Fibroblast of villous mesenchyme (primary cell): ENCODE measurements around the gene IGSF9B. TPM values are rescaled to one million over a fixed set of nuclear protein-coding genes. Genes with fewer than 3 reads are reported as not detected.
A peak's percentile ranks its signal among the peaks of the same experiment; 100 is the strongest.

Source experiments
- DNase-seq: peaks from one replicate; pipeline ENCODE4 v3.0.0-alpha.2; 2010; ENCODE audit warnings: low read depth
- H3K4me3 ChIP-seq: 2 replicates; pipeline ENCODE4 v1.5.1; 2011; ENCODE audit warnings: low read depth, mild to moderate bottlenecking, low read length
- total RNA-seq: library from RNA; depleted of rRNA; stranded (reverse); fragments of >200 nt; gene quantifications from 2 replicates; pipeline ENCODE4 v1.2.3, GENCODE V29; 2012
- TF ChIP-seq, protein P1 (sequence below): IDR thresholded peaks from 2 replicates; pipeline ENCODE4 v1.5.1; 2012; ENCODE audit warnings: low read depth, mild to moderate bottlenecking, low read length; ENCODE audit not compliant: insufficient read depth

The IGSF9B gene
- total RNA-seq, 1 donor = under 0.01 TPM

GRCh38 chr11:133928628-133929059 lies 28.1 kb downstream of the IGSF9B start:
- TF ChIP-seq, protein P1, sequence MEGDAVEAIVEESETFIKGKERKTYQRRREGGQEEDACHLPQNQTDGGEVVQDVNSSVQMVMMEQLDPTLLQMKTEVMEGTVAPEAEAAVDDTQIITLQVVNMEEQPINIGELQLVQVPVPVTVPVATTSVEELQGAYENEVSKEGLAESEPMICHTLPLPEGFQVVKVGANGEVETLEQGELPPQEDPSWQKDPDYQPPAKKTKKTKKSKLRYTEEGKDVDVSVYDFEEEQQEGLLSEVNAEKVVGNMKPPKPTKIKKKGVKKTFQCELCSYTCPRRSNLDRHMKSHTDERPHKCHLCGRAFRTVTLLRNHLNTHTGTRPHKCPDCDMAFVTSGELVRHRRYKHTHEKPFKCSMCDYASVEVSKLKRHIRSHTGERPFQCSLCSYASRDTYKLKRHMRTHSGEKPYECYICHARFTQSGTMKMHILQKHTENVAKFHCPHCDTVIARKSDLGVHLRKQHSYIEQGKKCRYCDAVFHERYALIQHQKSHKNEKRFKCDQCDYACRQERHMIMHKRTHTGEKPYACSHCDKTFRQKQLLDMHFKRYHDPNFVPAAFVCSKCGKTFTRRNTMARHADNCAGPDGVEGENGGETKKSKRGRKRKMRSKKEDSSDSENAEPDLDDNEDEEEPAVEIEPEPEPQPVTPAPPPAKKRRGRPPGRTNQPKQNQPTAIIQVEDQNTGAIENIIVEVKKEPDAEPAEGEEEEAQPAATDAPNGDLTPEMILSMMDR = no peak
- DNase-seq = peak; percentile 74
- H3K4me3 ChIP-seq = no peak overlapping the region

- peak; percentile 53 for DNase-seq
- TF ChIP-seq, protein P1 = peak; percentile 91
- peak overlapping the region; percentile 23 for H3K4me3 ChIP-seq
These were observed 28.8 kb downstream of the IGSF9B start for GRCh38 chr11:133927690-133928627.

DNA sequence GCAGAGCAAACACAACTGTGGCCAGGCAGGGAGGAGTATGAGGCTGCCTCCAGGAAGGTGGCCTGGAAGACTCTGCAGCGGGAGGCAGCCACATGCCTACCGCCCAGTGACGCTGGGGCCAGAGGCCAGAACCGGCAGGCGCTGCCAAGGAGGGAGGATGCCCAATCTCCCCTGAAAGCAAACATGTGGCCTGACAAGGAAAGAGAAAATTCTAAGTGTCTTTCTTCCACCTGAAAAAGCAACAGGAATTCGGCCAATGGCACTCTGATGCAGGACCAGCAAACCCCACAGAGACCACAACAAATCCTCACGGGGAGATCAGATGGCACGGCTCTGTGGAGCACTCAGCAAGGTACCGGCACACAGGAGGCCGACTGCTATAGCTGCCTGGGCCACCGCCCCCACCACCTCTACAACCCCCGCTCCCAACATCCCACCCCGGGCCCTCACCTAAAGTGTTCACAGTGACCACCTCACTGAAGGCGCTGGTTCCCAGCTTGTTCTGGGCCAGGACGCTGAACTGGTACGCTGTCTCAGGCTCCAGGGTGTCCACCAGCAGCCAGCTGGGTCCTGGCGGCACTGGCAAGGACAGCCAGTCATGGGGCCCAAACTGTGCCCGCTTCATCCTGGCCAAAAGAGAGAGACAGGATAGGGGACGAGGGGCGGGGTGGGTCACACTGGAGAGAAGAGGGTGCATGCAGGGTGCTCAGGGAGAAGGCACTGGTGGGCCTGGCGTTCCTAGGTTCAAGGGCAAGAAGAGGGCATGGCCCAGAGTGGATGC lies 30.1 kb downstream of the IGSF9B start:
- no peak overlapping the region for H3K4me3 ChIP-seq
- DNase-seq = no peak
- TF ChIP-seq, protein P1 = no peak

GRCh38 chr11:133925756-133926155 lies 31.0 kb downstream of the IGSF9B start:
- no peak overlapping the region for H3K4me3 ChIP-seq
- TF ChIP-seq, protein P1 = no peak
- DNase-seq = no peak

GRCh38 chr11:133924661-133925060 lies 32.1 kb downstream of the IGSF9B start:
- TF ChIP-seq, protein P1 = no peak

GRCh38 chr11:133922078-133922870 lies 34.5 kb downstream of the IGSF9B start:
- no peak for DNase-seq
- H3K4me3 ChIP-seq = no peak overlapping the region
- TF ChIP-seq, protein P1 = no peak

More at GRCh38 chr11:133924661-133925060, 32.1 kb downstream of the IGSF9B start:
- DNase-seq = no peak
- H3K4me3 ChIP-seq = no peak overlapping the region
